ENCODE data around the gene KCNAB1.

DNA sequence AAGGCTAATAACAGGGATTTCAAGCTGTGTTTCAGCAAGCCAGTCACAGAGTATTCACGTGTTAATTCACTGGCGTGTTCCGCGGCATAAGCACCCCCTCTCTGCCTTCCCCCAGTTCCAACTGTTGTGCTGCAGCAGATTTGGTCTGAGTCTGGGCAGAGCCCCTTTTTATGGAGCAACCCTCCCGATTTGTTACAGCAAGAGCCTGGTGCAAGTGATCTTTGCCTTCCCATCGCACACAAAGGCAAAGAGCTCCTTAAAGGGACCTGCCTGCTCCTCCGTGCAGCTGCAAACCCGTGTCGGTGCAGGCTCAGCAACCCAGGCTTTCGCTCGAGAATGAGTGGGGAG is 170.5 kb downstream of the KCNAB1 start:
- TF ChIP-seq POLR2A (IDR thresholded peaks at IDR 0.05; ENCODE audit: borderline replicate concordance, extremely low read depth, insufficient read depth, insufficient read length) (no peak), POLR2AphosphoS5 (IDR thresholded peaks at IDR 0.05; ENCODE audit: low read depth, low read length) (no peak), REST (IDR thresholded peaks at IDR 0.05; ENCODE audit: low read depth) (no peak), ZBTB33 (IDR thresholded peaks at IDR 0.05; ENCODE audit: extremely low read depth, insufficient replicate concordance, low read length) (no peak), CEBPB (IDR thresholded peaks at IDR 0.05; ENCODE audit: low read depth) (no peak)
- TF ChIP-seq, protein P1, sequence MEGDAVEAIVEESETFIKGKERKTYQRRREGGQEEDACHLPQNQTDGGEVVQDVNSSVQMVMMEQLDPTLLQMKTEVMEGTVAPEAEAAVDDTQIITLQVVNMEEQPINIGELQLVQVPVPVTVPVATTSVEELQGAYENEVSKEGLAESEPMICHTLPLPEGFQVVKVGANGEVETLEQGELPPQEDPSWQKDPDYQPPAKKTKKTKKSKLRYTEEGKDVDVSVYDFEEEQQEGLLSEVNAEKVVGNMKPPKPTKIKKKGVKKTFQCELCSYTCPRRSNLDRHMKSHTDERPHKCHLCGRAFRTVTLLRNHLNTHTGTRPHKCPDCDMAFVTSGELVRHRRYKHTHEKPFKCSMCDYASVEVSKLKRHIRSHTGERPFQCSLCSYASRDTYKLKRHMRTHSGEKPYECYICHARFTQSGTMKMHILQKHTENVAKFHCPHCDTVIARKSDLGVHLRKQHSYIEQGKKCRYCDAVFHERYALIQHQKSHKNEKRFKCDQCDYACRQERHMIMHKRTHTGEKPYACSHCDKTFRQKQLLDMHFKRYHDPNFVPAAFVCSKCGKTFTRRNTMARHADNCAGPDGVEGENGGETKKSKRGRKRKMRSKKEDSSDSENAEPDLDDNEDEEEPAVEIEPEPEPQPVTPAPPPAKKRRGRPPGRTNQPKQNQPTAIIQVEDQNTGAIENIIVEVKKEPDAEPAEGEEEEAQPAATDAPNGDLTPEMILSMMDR (IDR thresholded peaks at IDR 0.05 in 2 of 3, conservative IDR thresholded peaks at IDR 0.05 in 1 of 3; ENCODE audit: borderline replicate concordance in 1 of 3, insufficient read depth in 1 of 3, low read depth in 2 of 3, low read length in 2 of 3) = no peak

Measured in HCT116 (cell line).